Neural progenitor cell (in vitro differentiated cells): Measurements from ENCODE around the gene CHAC1. TPM values are rescaled to one million over a fixed set of nuclear protein-coding genes. Genes with fewer than 3 reads are reported as not detected.

Experiments used
- DNase-seq: peaks from one replicate; pipeline ENCODE4 v3.0.0-alpha.2; 2016; ENCODE audit warnings: low spot score
- H2AFZ ChIP-seq: fragments of 200-600 bp; sonication (generic); replicated peaks from 2 replicates; pipeline ENCODE4 v1.6.1; 2016; ENCODE audit warnings: antibody characterized with exemption
- H3F3A ChIP-seq: fragments of 200-600 bp; sonication (generic); 2 replicates; pipeline ENCODE4 v1.6.1; 2016; ENCODE audit warnings: antibody characterized with exemption, low read depth
- H3K27ac ChIP-seq: fragments of 200-600 bp; sonication (generic); 2 replicates; pipeline ENCODE4 v1.5.1; 2016; ENCODE audit warnings: mild to moderate bottlenecking
- H3K27me3 ChIP-seq: fragments of 200-600 bp; sonication (generic); 2 replicates; pipeline ENCODE4 v1.6.1; 2016; ENCODE audit warnings: mild to moderate bottlenecking, moderate library complexity
- H3K36me3 ChIP-seq: fragments of 200-600 bp; sonication (generic); 2 replicates; pipeline ENCODE4 v1.5.1; 2016
- H3K4me1 ChIP-seq: fragments of 200-600 bp; sonication (generic); 2 replicates; pipeline ENCODE4 v1.6.1; 2016; ENCODE audit warnings: mixed run types
- H3K4me2 ChIP-seq: fragments of 200-600 bp; sonication (generic); 2 replicates; pipeline ENCODE4 v1.6.1; 2016
- H3K4me3 ChIP-seq: fragments of 200-600 bp; sonication (generic); 2 replicates; pipeline ENCODE4 v1.5.1; 2016
- H3K79me2 ChIP-seq: fragments of 200-600 bp; sonication (generic); 2 replicates; pipeline ENCODE4 v1.6.1; 2016; ENCODE audit warnings: low read depth
- H3K9ac ChIP-seq: fragments of 200-600 bp; sonication (generic); 2 replicates; pipeline ENCODE4 v1.6.1; 2016
- H3K9me3 ChIP-seq: fragments of 200-600 bp; sonication (generic); 2 replicates; pipeline ENCODE4 v1.5.1; 2016; ENCODE audit warnings: low read depth
- H4K20me1 ChIP-seq: fragments of 200-600 bp; sonication (generic); 2 replicates; pipeline ENCODE4 v1.6.1; 2016; ENCODE audit warnings: low read depth
- H3K27ac Mint-ChIP-seq: 3 replicates; pipeline ENCODE4 v1.8.0; 2021; ENCODE audit warnings: mixed read lengths
- H3K27me3 Mint-ChIP-seq: 2 replicates; pipeline ENCODE4 v1.8.0; 2022; ENCODE audit warnings: low read depth, mild to moderate bottlenecking, inconsistent platforms, moderate library complexity, mixed read lengths; ENCODE audit not compliant: insufficient read depth
- H3K36me3 Mint-ChIP-seq: 3 replicates; pipeline ENCODE4 v1.8.0; 2021; ENCODE audit warnings: mixed read lengths
- H3K4me1 Mint-ChIP-seq: 3 replicates; pipeline ENCODE4 v1.8.0; 2021; ENCODE audit warnings: mixed read lengths
- H3K4me3 Mint-ChIP-seq: 3 replicates; pipeline ENCODE4 v1.8.0; 2021; ENCODE audit warnings: mild to moderate bottlenecking, moderate library complexity, mixed read lengths
- H3K9me3 Mint-ChIP-seq: 3 replicates; pipeline ENCODE4 v1.8.0; 2020; ENCODE audit warnings: mixed read lengths
- EZH2 ChIP-seq: fragments of 200-600 bp; sonication (generic); IDR thresholded peaks from 2 replicates; pipeline ENCODE4 v1.6.1; 2017; ENCODE audit warnings: antibody characterized with exemption, mild to moderate bottlenecking, moderate library complexity
- EZH2phosphoT487 ChIP-seq: fragments of 200-600 bp; sonication (generic); IDR thresholded peaks from 2 replicates; pipeline ENCODE4 v1.6.1; 2017; ENCODE audit warnings: antibody characterized with exemption
- total RNA-seq: library from RNA; depleted of rRNA; stranded (reverse); fragments of >200 nt; gene quantifications from 2 replicates; pipeline ENCODE4 v1.2.3, GENCODE V29; 2015; ENCODE audit warnings: low replicate concordance
- TF ChIP-seq, protein P1 (sequence below): fragments of 200-600 bp; sonication (generic); IDR thresholded peaks from 2 replicates; pipeline ENCODE4 v1.5.1; 2017; ENCODE audit warnings: antibody characterized with exemption, mild to moderate bottlenecking

Gene CHAC1
- total RNA-seq, 1 donor from 2014 or later, result 2.4 TPM

DNA sequence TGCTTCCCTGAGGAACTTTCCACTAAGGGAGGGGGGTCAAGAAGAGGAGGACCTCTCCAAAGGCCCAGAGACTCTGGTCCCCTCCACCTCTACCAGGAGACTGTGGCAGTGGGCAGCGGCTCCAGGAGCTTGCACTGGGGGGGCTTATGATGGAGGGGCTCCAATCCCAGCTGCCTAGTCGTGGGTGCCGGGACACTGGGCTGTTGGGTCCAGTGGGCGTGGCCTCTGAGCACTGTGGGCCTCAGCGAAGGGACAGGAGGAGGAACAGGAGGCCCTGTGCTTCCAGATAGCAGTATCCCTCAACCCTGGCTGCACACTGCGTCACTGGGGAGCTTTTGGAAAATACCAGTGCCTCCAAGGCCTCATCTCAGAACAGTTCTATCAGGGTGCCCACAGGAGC, 37.6 kb upstream of the CHAC1 start:
- Histone ChIP-seq H3K27me3 (peaks cover 24% of the 10 kb centered on the region), H3K4me2 (no peak overlapping the region), H3K4me1 (peaks cover 26% of the 10 kb centered on the region), H3K36me3 (no peaks in the 10 kb centered on the region), H4K20me1 (no peaks in the 10 kb centered on the region), H3K79me2 (no peaks in the 10 kb centered on the region), H3K4me3 (no peak overlapping the region), H3K27ac (no peak overlapping the region), H3K9ac (no peak overlapping the region), H3F3A (peaks cover 12% of the 10 kb centered on the region), H3K9me3 (no peaks in the 10 kb centered on the region), H2AFZ (no peak overlapping the region)
- no peak for DNase-seq
- Mint-ChIP-seq H3K27ac (no peak overlapping the region), H3K4me3 (no peak overlapping the region), H3K36me3 (no peaks in the 10 kb centered on the region), H3K9me3 (no peaks in the 10 kb centered on the region), H3K27me3 (peaks cover 24% of the 10 kb centered on the region), H3K4me1 (peaks cover 15% of the 10 kb centered on the region)
- TF ChIP-seq, protein P1, sequence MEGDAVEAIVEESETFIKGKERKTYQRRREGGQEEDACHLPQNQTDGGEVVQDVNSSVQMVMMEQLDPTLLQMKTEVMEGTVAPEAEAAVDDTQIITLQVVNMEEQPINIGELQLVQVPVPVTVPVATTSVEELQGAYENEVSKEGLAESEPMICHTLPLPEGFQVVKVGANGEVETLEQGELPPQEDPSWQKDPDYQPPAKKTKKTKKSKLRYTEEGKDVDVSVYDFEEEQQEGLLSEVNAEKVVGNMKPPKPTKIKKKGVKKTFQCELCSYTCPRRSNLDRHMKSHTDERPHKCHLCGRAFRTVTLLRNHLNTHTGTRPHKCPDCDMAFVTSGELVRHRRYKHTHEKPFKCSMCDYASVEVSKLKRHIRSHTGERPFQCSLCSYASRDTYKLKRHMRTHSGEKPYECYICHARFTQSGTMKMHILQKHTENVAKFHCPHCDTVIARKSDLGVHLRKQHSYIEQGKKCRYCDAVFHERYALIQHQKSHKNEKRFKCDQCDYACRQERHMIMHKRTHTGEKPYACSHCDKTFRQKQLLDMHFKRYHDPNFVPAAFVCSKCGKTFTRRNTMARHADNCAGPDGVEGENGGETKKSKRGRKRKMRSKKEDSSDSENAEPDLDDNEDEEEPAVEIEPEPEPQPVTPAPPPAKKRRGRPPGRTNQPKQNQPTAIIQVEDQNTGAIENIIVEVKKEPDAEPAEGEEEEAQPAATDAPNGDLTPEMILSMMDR, result no peak
- TF ChIP-seq EZH2phosphoT487 (no peak), EZH2 (no peak)

DNA sequence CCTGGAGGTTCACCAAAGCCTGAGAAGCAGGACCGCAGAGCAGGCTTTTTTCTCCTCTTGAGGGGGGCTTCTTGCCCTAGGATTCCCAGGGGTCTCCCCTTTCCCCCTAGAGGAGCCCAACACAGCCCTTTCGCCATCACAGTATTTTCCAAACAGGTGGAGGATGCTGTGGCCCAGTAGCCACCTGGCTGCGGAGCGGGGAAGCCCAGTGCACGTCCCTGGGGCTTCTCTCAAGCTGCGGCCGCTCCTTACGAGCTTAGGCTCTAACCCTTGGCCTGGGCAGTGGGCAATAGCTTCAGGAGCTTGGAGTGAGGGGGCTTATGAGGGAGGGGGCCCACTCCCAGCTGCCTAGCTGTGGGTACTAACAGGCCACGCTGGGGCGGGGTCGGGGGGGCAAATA, 35.7 kb upstream of the CHAC1 start:
- no peaks in the 10 kb centered on the region for H4K20me1 ChIP-seq
- peaks cover 6% of the 10 kb centered on the region for H3F3A ChIP-seq
- H3K4me2 ChIP-seq, result no peak overlapping the region
- TF ChIP-seq EZH2phosphoT487, result no peak
- TF ChIP-seq, protein P1, result no peak
- TF ChIP-seq EZH2, result no peak
- no peak overlapping the region for H3K27ac ChIP-seq
- H3K9ac ChIP-seq, result no peak overlapping the region
- peaks cover 30% of the 10 kb centered on the region for H3K27me3 Mint-ChIP-seq
- no peak overlapping the region for H2AFZ ChIP-seq
- no peaks in the 10 kb centered on the region for H3K9me3 ChIP-seq
- no peaks in the 10 kb centered on the region for H3K9me3 Mint-ChIP-seq
- H3K27ac Mint-ChIP-seq, result no peak overlapping the region
- peaks cover 3% of the 10 kb centered on the region for H3K4me1 Mint-ChIP-seq
- peak; percentile 49 for DNase-seq
- H3K4me3 Mint-ChIP-seq, result no peak overlapping the region
- peaks cover 18% of the 10 kb centered on the region for H3K4me1 ChIP-seq
- peaks cover 43% of the 10 kb centered on the region for H3K27me3 ChIP-seq
- no peak overlapping the region for H3K4me3 ChIP-seq
- no peaks in the 10 kb centered on the region for H3K79me2 ChIP-seq
- H3K36me3 Mint-ChIP-seq, result no peaks in the 10 kb centered on the region
- H3K36me3 ChIP-seq, result no peaks in the 10 kb centered on the region

DNA sequence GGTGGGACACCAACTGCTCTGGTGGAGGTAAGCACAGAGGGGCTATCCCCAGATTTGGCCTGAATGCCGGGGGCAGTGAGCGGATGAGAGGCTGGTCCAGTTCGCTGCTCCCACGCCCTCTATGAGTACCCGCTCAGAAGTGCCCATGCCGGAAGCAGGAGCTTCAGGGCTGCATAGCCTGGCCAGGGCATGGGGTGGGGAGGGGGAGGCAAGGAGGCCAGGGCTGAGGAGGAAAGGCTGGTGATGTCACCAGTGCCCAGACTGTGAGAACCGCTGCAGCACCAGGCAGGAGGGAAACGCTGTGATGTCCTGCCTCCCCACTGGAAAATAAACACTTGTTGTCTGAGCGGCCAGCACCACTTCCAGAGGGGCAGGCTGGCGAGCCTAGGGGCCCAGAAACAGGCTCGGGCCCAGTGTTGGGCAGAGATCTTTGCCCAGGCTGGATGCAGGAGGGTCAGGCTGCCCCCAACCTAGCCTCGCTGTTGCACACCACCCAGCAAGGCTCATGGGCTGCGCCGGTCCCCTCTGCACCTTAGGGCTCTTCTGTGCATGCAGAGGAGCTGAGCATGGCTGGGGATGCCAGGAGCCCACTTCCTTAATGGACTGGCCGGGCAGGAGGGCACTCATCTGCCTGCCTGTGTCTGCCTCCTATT, 35.0 kb upstream of the CHAC1 start:
- H3K27me3 ChIP-seq, result peaks cover 50% of the 10 kb centered on the region
- no peaks in the 10 kb centered on the region for H3K36me3 Mint-ChIP-seq
- TF ChIP-seq, protein P1, result no peak
- TF ChIP-seq EZH2phosphoT487 (no peak), EZH2 (no peak)
- no peak overlapping the region for H3K4me2 ChIP-seq
- H3K27me3 Mint-ChIP-seq, result peaks cover 37% of the 10 kb centered on the region
- H3K9me3 ChIP-seq, result no peaks in the 10 kb centered on the region
- H3K27ac Mint-ChIP-seq, result peak overlapping the region; percentile 53
- no peak overlapping the region for H3K4me3 ChIP-seq
- no peak overlapping the region for H3K9ac ChIP-seq
- H3F3A ChIP-seq, result peaks cover 6% of the 10 kb centered on the region
- no peaks in the 10 kb centered on the region for H3K36me3 ChIP-seq
- H3K4me1 ChIP-seq, result peaks cover 18% of the 10 kb centered on the region
- H3K27ac ChIP-seq, result no peak overlapping the region
- no peak for DNase-seq
- H2AFZ ChIP-seq, result no peak overlapping the region
- no peaks in the 10 kb centered on the region for H3K79me2 ChIP-seq
- no peaks in the 10 kb centered on the region for H4K20me1 ChIP-seq
- no peak overlapping the region for H3K4me3 Mint-ChIP-seq
- H3K9me3 Mint-ChIP-seq, result no peaks in the 10 kb centered on the region
- peaks cover 3% of the 10 kb centered on the region for H3K4me1 Mint-ChIP-seq
